OCI-LY7 (cell line): ENCODE results near the gene MAP3K19. TPM values are rescaled to one million over a fixed set of nuclear protein-coding genes. Genes with fewer than 3 reads are reported as not detected.

Source experiments
- BruUV-seq: library from RNA; stranded (reverse); fragments of 400-500 nt; replicated peaks from 2 replicates; lab custom pipeline; 2021; lab: Mats Ljungman, UMichigan
- CTCF ChIA-PET: fragments of 300-600 bp; sonication (Branson Sonifier 250); formaldehyde crosslinking; loops from one replicate; lab custom pipeline; 2022; ENCODE audit warnings: antibody characterized with exemption; ENCODE audit not compliant: unreplicated experiment; lab: Charles Lee
- POLR2A ChIA-PET: fragments of 300-600 bp; sonication (Branson Sonifier 250); formaldehyde crosslinking; loops from one replicate; lab custom pipeline; 2022; ENCODE audit warnings: antibody characterized with exemption; lab: Charles Lee
- DNase-seq: peaks from one replicate; pipeline ENCODE4 v3.0.0-alpha.2; 2015; ENCODE audit warnings: low spot score
- H2AFZ ChIP-seq: fragments of 200-600 bp; sonication (generic), shearing (Covaris generic); 2 replicates; pipeline ENCODE4 v1.6.1; 2014; ENCODE audit warnings: mild to moderate bottlenecking, antibody characterized with exemption, low read length, moderate library complexity
- H3K27ac ChIP-seq: fragments of 200-600 bp; sonication (generic); 2 replicates; pipeline ENCODE4 v1.5.1; 2014; ENCODE audit warnings: mixed run types, low read depth, mild to moderate bottlenecking, moderate library complexity, low read length, inconsistent platforms; ENCODE audit not compliant: poor library complexity, severe bottlenecking
- H3K36me3 ChIP-seq: fragments of 200-600 bp; sonication (generic); 2 replicates; pipeline ENCODE4 v1.6.1; 2014; ENCODE audit warnings: mild to moderate bottlenecking, antibody characterized with exemption, low read length, moderate library complexity, mixed read lengths; ENCODE audit not compliant: insufficient read depth
- H3K4me1 ChIP-seq: fragments of 200-600 bp; sonication (generic); 2 replicates; pipeline ENCODE4 v1.5.1; 2014; ENCODE audit warnings: mild to moderate bottlenecking, low read length; ENCODE audit not compliant: insufficient read depth, poor library complexity, severe bottlenecking
- H3K4me2 ChIP-seq: fragments of 200-600 bp; sonication (generic); 2 replicates; pipeline ENCODE4 v1.6.1; 2014; ENCODE audit warnings: mild to moderate bottlenecking, low read length
- H3K4me3 ChIP-seq: fragments of 200-600 bp; sonication (generic); 2 replicates; pipeline ENCODE4 v1.5.1; 2014; ENCODE audit warnings: mild to moderate bottlenecking, low read depth, low read length; ENCODE audit not compliant: poor library complexity, severe bottlenecking
- H3K79me2 ChIP-seq: fragments of 200-600 bp; sonication (generic); 2 replicates; pipeline ENCODE4 v1.6.1; 2016; ENCODE audit warnings: low read depth, mild to moderate bottlenecking, low read length, moderate library complexity, mixed read lengths; ENCODE audit not compliant: insufficient read depth
- H3K9me2 ChIP-seq: fragments of 200-600 bp; sonication (generic); 2 replicates; pipeline ENCODE4 v1.6.1; 2016; ENCODE audit warnings: mild to moderate bottlenecking, low read length, mixed read lengths; ENCODE audit not compliant: insufficient read depth
- H3K9me3 ChIP-seq: fragments of 200-600 bp; sonication (generic); 2 replicates; pipeline ENCODE4 v1.6.1; 2014; ENCODE audit warnings: mild to moderate bottlenecking, mixed run types, low read length, mixed read lengths
- H4K20me1 ChIP-seq: fragments of 200-600 bp; sonication (generic); 2 replicates; pipeline ENCODE4 v1.6.1; 2014; ENCODE audit warnings: mild to moderate bottlenecking, antibody characterized with exemption, low read length, moderate library complexity, mixed read lengths; ENCODE audit not compliant: insufficient read depth
- EZH2phosphoT487 ChIP-seq: fragments of 200-600 bp; sonication (generic); IDR thresholded peaks from 2 replicates; pipeline ENCODE4 v1.6.1; 2018; ENCODE audit warnings: low read depth, borderline replicate concordance, mild to moderate bottlenecking, mixed run types, antibody characterized with exemption, low read length, moderate library complexity, mixed read lengths
- intact Hi-C: fragments of 100-400 bp; cut with micrococcal nuclease; formaldehyde crosslinking; loops from one replicate; pipeline ENCODE4 v1.10.0; 2022; ENCODE audit not compliant: unreplicated experiment
- total RNA-seq, 2 experiments: library from RNA; depleted of rRNA in 1 of 2; stranded (reverse); fragments of >200 nt in 1 of 2; shearing (Covaris generic) in 1 of 2; gene quantifications; 2 replicates each; pipeline ENCODE4 v1.2.3, GENCODE V29; 2014 to 2022
- TF ChIP-seq, protein P1 (sequence below): fragments of 200-600 bp; sonication (generic); conservative IDR thresholded peaks from 2 replicates; pipeline ENCODE4 v1.5.1; 2014; ENCODE audit warnings: mild to moderate bottlenecking, antibody characterized with exemption, low read length, moderate library complexity, mixed read lengths

The MAP3K19 gene
- total RNA-seq, 2 experiments from 2014 or later = not detected

DNA sequence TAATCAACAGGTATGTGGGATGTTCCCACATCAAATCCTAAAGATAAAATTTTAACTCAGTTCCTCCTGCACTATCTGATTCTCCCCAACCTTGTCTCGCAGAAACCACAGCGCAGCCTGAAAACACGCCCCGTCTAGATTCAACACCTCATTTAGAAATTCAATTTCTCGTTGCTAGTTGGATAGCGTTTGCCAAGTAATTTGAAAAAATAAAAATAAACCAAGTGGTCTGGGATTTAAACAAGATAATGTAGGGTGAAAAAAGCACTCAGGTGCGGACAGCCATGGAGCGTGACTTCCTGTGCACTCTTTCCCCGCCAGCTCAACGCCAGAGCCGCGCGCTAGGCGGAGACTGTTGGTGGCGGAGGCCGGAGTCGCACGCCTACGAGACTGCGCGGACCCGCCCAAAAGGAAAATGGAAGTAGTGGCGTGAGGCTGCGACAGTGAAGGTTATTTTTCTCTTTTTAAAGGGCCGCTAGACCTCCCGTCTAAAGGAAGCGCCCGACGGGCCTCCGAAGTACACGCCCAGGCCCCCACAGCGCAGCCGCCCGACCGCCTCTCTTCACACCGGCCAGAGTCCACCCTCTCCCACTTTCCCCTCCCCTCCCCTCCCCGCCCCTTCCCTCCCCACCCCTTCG is 129.2 kb downstream of the MAP3K19 start:
- peaks cover 23% of the 10 kb centered on the region for H3K4me1 ChIP-seq
- BruUV-seq = TSS peak; percentile 91
- no peaks in the 10 kb centered on the region for H3K9me2 ChIP-seq
- ChIA-PET POLR2A (interaction anchor here (1.2 to 1.7 kb wide), 3 partner anchors 12 to 179 kb away, joined by 3 to 8 read pairs (median 5); no protein-coding TSS in a partner anchor), CTCF (interaction anchor here (0.5 kb wide), 1 partner anchor 458 kb away, joined by 3 read pairs; no protein-coding TSS in a partner anchor)
- TF ChIP-seq, protein P1, sequence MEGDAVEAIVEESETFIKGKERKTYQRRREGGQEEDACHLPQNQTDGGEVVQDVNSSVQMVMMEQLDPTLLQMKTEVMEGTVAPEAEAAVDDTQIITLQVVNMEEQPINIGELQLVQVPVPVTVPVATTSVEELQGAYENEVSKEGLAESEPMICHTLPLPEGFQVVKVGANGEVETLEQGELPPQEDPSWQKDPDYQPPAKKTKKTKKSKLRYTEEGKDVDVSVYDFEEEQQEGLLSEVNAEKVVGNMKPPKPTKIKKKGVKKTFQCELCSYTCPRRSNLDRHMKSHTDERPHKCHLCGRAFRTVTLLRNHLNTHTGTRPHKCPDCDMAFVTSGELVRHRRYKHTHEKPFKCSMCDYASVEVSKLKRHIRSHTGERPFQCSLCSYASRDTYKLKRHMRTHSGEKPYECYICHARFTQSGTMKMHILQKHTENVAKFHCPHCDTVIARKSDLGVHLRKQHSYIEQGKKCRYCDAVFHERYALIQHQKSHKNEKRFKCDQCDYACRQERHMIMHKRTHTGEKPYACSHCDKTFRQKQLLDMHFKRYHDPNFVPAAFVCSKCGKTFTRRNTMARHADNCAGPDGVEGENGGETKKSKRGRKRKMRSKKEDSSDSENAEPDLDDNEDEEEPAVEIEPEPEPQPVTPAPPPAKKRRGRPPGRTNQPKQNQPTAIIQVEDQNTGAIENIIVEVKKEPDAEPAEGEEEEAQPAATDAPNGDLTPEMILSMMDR = 0 out of 2 replicates have a peak, but pooled peaks have one; percentile 8
- TF ChIP-seq EZH2phosphoT487 = no peak
- 0 out of 2 replicates have a peak, but pooled peaks cover 6% of the 10 kb centered on the region for H3K9me3 ChIP-seq
- peak; percentile 92 for DNase-seq
- H3K27ac ChIP-seq = peak overlapping the region; percentile 90
- intact Hi-C loops = loop anchor here (1.0 to 5.0 kb wide), 4 partner anchors 178 to 823 kb away; partner anchors contain the start of genes R3HDM1, UBXN4 and ZRANB3
- peaks cover 50% of the 10 kb centered on the region for H3K79me2 ChIP-seq
- peaks cover 28% of the 10 kb centered on the region for H4K20me1 ChIP-seq
- peak overlapping the region; percentile 81 for H3K4me2 ChIP-seq
- peaks cover 38% of the 10 kb centered on the region for H3K36me3 ChIP-seq
- peak overlapping the region; percentile 75 for H2AFZ ChIP-seq
- H3K4me3 ChIP-seq = peak overlapping the region; percentile 93

DNA sequence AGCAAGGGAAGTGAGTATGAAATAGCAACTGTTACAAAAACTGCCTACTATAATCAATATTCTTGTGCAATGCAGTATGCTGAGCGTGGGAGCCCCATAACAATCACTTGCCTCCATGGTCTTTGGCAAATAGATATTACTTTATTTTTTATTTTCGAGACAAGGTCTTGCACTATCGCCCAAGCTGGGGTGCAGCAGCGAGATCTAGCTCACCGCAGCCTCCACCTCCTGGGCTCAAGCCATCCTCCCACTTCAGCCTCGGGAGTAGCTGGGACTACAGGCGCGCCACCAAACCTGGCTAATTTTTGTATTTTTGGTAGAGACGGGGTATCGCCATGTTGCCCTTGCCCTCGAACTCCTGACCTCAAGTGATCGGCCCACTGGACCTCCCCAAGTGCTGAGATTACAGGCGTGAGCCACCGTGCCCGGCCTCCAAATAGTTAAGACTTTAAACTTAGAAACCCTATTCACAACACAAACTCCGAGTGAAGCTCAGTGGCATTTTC is 129.8 kb downstream of the MAP3K19 start:
- no TSS peak for BruUV-seq
- H3K79me2 ChIP-seq = peaks cover 44% of the 10 kb centered on the region

More for the DNA sequence above, 129.8 kb downstream of the MAP3K19 start:
- H2AFZ ChIP-seq = peak overlapping the region; percentile 75
- peaks cover 23% of the 10 kb centered on the region for H3K4me1 ChIP-seq
- peaks cover 33% of the 10 kb centered on the region for H3K36me3 ChIP-seq
- 0 out of 2 replicates have a peak, but pooled peaks cover 6% of the 10 kb centered on the region for H3K9me3 ChIP-seq
- H4K20me1 ChIP-seq = peaks cover 27% of the 10 kb centered on the region
- H3K4me3 ChIP-seq = peak overlapping the region; percentile 93
- peak overlapping the region; percentile 81 for H3K4me2 ChIP-seq
- H3K9me2 ChIP-seq = no peaks in the 10 kb centered on the region
- intact Hi-C loops = loop anchor here (5.0 kb wide), 1 partner anchor 800 kb away; no protein-coding TSS in a partner anchor
- TF ChIP-seq EZH2phosphoT487 = no peak
- TF ChIP-seq, protein P1 = no peak
- ChIA-PET CTCF (no interaction called here), POLR2A (interaction anchor here (0.9 to 1.7 kb wide), 4 partner anchors 12 to 457 kb away, joined by 3 to 8 read pairs (median 4); no protein-coding TSS in a partner anchor)
- H3K27ac ChIP-seq = peak overlapping the region; percentile 90
- DNase-seq = peak; percentile 31

Other genes starting within 250 kb of the MAP3K19 start
- not detected in 2 replicates for gene ACMSD, start 208.8 kb downstream of the MAP3K19 start, total RNA-seq (2014; rRNA removed; shearing (Covaris generic))
- gene ACMSD, start 208.8 kb downstream of the MAP3K19 start, total RNA-seq (2022) = not detected in 2 replicates
- 17.7 and 32.8 TPM in 2 replicates for gene CCNT2, start 128.6 kb downstream of the MAP3K19 start, total RNA-seq (2014; rRNA removed; shearing (Covaris generic))
- 43.7 and 45.1 TPM in 2 replicates for gene CCNT2, start 128.6 kb downstream of the MAP3K19 start, total RNA-seq (2022)
- 40.2 and 49.2 TPM in 2 replicates for gene RAB3GAP1, start 4.8 kb upstream of the MAP3K19 start, total RNA-seq (2014; rRNA removed; shearing (Covaris generic))
- gene RAB3GAP1, start 4.8 kb upstream of the MAP3K19 start, total RNA-seq (2022) = 63.6 and 69.8 TPM in 2 replicates